ENCODE results near the gene ACKR2.

Gene ACKR2

DNA sequence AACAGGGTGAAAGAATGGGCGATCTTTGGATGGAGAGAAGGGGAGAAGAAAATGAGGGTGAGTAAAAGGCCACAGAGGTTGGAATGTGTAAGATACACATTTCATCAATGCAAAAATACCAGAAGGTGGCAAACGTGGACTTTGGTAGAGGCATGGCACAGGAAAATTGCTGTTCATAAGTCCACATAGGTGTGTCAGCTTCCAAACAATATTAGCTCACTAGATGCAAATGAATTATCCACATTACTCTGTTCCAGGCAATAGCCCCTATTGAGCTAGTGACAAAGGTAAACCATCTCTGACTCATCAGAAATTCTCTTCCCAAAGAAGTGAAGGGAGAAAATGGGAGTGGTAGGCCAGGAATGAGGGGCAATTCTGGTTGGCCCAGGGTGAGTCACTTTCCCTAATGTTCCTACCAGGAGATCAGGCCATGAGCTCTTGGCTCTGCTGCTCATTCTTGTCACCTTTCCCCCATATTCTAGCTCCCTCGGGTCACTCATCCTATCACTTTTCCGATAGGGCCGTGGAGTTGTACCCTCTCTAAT is 19.9 kb downstream of the ACKR2 start:
- DNase-seq = no peak

GRCh38 chr3:42829628-42830436 is 20.6 kb downstream of the ACKR2 start:
- no peak for DNase-seq

DNA sequence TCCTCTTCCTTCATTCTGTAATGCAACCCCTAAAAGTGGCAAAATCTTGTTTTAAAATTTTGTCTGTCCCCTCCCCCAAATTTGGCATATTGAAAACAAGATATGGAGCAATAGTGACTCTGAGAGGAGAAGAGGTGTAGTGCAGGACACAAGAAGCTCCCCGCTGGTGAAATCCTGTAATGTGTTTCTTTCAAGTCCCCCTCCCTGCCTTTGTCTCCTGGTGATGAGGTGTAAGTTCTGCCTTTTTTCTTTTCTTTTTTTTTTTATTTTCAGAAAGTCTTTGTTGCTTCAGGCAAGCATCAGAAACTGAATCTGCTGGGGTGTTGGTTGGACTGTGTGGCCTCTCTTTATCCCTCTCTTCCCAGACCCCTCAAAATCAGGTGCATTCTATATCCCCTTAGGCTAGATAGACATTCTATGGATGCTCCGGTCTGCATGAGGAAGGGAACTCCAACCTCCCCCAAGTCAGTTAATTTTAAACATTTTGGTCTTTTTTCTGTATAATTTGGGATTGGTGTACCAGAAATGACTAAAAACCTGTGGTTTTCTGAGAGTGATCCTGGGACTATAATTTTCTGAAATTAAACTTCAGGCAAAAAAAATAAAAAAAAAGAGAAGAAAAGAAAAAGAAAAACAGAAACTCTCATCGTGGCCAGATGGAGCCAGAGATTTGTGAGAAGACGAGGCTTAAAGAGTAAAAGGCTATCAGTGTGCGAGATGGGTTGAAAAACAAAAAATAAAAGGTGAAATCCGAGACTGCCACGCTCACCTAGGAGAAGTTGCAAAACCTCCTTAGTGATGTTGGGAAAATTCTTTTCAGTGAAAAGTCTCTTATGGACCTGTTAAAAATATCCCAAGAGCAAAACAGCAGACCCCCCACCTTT is 21.4 kb downstream of the ACKR2 start:
- DNase-seq = peak in 1 of 56 donors; percentile 5

- DNase-seq = peak in 50 of 56 donors; percentile 4 to 78 (median 43)
These were observed 22.1 kb downstream of the ACKR2 start for GRCh38 chr3:42831321-42831713.

DNA sequence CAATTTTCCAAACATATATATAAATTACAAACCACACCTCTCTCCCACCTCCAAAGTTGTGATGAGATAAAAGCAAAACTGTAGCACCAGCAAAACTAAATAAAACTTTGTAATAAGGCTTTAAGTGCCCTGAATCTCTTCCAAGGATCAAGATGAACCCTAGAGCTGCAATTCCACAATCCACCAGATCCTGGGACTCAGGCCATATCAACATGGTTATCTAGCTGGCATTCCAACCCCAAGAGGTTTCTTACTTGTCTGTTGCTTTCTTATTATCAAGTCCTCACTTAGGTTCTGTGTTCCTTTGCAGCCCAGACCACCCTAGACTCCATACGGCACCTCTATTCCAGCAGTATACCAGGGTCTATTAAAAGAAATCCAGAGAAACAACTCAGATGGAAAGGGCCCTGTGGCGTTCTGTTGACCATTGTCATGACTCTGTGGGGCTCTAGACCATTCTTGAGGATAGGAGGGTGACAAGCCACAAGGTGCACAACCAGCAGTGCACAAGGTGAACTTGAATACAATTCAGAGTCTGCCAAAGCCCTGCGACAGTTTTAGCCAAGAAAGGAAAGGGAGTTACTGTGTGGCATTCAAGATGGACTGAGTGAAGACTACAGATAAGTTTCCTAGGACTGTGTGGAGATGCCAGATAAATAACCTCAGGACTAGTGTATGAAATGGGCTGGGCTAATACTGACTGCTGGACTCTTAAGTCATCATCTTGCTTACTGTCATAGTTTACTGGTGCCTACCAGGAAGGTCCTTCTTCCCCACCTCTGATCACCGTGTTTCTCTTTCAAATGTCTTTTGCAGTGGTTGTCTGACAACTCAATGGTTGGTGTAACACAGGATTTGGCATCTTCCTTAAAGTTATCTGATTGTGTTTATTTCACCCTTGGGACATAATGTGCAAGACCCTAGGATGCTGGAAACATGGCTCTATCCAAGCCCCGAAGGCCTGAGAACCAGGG is 27.2 kb downstream of the ACKR2 start:
- no peak for DNase-seq

DNA sequence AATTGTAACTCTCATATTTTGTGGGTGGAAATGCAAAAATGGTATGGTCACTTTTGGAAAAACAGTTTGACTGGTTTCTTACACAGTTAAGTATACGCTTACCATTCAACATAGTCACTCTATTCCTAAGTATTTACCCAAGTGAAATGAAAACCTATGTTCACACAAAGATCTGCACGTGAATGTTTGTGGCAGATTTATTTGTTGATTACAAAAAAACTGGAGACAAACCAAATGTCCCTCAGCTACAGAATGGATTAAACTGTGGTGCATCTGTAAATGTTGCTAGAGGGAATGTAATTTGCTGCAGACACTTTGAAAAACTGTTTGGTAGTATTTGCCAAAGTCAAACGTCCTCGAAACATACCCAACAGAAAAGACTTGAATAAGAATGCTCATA is 29.3 kb downstream of the ACKR2 start:
- no peak for DNase-seq

DNA sequence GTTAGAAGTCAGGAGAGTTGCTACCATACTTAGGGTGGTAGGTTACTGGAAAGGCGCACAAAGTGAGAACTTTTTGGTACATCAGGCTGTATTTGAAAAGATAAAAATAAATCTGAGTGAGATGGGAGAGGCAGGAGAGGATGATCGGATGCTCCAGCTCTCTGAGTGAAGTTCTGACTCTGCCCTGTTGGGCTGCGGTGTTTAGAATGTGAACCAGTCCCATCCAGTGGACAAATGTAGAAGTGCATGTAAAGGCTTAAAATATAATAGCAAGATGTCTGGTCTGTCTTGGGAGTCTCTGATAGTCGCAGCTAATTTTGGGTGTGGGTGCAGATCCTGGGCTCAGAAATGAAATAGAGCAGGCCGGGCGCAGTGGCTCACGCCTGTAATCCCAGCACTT is 30.4 kb downstream of the ACKR2 start:
- DNase-seq = peak in 25 of 56 donors; percentile 1 to 60 (median 25)

- no peak for DNase-seq
These were observed 32.1 kb downstream of the ACKR2 start for GRCh38 chr3:42841332-42841731.

GRCh38 chr3:42843713-42844411 is 34.6 kb downstream of the ACKR2 start:
- DNase-seq = no peak

- no peak for DNase-seq
These were observed 35.1 kb downstream of the ACKR2 start for GRCh38 chr3:42844412-42844713.

DNA sequence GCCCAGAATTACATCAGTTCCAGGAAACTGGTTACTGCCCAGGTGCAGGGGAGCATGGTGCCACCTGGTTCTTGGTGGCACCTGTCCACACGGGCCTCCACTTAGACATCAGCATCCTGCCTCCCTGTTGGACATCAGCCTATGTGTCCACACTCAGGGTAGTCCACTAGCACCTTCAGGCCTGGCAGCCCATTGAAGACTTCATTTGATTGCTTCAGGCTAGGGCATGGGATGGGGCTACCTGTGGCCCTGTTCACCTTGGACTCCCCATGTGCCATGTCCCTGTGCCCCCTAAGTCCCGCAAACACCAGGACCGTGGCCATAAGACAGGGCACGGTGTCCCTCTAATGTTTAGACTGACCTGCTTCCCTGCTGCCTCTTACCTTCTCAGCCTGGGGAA is 35.6 kb downstream of the ACKR2 start:
- no peak for DNase-seq

DNA sequence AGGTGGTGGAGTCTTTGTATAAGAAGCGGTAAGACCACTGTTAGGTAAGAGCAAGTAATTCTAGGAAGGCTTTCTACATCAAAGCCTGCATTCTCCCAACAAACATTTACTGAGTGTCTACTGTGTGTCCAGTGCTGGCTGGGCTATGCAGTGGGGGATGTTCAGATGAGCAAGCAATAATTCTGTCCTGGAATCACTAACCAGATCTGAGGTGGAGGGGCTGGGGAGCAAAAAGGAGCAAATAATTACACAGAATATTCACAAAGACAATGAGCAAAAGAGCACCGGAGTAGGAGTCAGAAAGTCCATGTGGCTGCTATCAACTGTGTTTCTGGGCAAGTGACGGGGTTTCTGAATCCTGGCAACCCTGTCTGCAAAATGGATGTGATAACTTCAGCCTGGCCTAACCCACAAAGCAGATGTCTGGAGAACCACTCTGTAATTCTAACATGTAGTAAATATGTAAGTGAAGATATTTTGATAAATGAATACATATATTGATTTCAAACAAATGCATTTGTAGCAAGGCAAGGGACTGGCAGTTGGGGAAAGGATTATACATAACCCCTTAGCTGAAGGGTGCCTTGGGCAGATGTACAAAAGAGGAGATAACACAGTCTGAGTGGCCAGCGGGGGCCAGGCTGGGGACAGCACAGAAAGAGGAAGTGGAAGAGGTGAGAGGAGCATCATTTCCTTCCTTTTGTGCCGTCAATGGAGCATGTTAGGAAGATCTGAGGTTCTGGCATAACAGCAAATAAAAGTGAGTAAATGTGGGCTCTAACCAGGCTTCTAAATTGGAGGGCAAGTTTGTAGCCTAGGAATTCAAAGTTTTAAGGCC is 37.7 kb downstream of the ACKR2 start:
- DNase-seq = peak in 9 of 56 donors; percentile 1 to 39 (median 7)

- no peak for DNase-seq
These were observed 38.5 kb downstream of the ACKR2 start for GRCh38 chr3:42847731-42848130.

DNA sequence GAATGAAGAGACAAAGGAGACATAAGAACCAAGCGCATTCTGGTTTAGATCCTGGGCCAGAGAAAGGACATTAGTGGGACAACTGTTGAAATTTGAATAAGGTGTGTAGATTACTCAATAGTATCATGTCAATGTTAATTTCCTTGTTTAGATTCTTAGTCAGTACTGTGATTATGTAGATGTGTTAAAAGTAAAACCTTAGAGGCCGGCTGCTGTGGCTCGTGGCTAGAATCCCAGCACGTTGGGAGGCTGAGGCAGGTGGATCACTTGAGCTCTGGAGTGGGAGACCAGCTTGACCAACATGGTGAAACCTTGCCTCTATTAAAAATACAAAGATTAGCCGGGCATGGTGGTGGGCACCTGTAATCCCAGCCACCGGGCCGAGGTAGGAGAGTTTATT is 39.8 kb downstream of the ACKR2 start:
- DNase-seq = no peak

DNA sequence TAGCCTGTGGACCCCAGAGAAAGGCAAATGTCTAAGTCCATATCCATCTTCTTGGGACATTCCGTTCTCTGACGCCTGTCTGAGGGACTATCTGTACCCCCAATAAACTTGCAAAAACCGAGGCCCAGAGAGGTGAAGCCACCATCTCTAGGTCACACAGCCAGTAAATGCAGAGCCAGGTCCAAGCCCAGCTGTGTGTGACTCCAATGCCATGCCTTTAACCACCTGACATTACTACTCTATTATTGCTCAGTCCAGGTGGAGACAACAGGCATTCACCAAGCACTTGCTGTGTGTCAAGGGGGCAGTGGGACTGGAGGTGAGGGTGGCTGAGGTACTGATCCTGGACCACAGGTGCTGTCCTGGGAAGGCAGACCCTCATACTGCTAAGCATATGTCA is 41.0 kb downstream of the ACKR2 start:
- DNase-seq = no peak

DNA sequence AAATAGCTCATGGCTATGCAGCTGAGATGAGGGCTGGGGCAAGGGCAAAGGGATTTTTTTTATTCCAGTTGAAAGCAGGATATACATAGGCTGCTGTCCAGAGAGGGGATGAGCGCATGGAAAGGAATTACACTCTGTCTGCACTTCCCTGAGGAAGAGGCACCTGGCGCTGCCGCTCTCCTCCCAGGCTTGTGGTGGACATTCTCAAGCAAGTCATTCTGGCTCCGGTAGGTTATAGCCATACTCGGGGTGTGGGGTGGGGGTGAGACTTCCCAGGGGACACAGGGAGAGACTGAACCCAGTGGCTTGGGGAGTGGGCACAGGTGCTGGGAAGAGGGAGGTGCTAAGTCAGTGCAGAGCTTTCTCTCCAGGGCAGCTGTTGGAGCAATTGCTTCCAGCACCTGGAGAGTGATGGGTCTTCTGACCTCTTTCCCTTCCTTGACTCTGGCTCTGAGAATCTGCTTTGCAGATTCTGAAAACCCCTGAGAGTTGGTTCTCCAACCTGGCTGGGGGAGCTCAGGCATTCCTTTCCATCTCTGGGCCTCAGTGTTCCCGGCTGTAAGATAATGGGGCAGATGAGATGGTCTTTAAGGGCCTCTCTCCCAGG is 42.1 kb downstream of the ACKR2 start:
- no peak for DNase-seq

GRCh38 chr3:42852441-42852840 is 43.2 kb downstream of the ACKR2 start:
- DNase-seq = no peak

- DNase-seq = no peak
These were observed 43.8 kb downstream of the ACKR2 start for GRCh38 chr3:42853056-42853455.

GRCh38 chr3:42853739-42854302 is 44.6 kb downstream of the ACKR2 start:
- DNase-seq = no peak

Data from nucleus accumbens (tissue), 56 donors.